Measurements from ENCODE around the gene MRPS2.
"Not testable (repeated sequence)": the region's sequence is repeated elsewhere in the genome, so short reads cannot be mapped to it uniquely, and the experiment has no call there.

GRCh38 chr9:135535631-135536030 is 35.1 kb downstream of the MRPS2 start:
- not testable (repeated sequence) for TF ChIP-seq CTCF, POLR2A, POLR2AphosphoS5 (IDR thresholded peaks at IDR 0.05)

All from sigmoid colon (tissue), 4 donors.